NCI-H1105 (cell line): Measurements from ENCODE around the gene APOO.
A peak's percentile ranks its signal among the peaks of the same experiment; 100 is the strongest.

ENCODE experiments used
- DNase-seq: peaks from one replicate; lab custom pipeline; 2025; lab: John Stamatoyannopoulos, UW

The APOO gene

GRCh38 chrX:23817979-23818336, 89.8 kb downstream of the APOO start:
- no peak for DNase-seq

DNA sequence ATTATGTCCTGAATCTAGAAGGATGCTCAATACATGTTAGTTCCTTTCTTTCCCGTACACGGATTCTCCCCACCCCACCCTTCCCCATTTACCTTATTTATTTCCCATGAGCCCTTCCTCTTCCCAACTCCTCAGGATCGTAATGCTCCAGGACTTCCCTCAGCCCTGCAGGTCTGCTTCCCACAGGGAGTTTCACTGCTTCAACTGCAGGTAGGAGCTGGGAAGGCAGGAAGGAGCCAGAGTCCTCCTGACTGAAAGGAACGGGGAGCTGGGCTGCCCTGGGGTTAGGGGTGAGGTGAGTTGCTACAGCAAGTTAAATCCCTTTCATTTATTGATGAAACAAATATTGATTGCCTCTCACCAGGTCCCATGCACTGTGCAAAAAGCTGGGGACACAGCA, 91.6 kb downstream of the APOO start:
- no peak for DNase-seq

DNA sequence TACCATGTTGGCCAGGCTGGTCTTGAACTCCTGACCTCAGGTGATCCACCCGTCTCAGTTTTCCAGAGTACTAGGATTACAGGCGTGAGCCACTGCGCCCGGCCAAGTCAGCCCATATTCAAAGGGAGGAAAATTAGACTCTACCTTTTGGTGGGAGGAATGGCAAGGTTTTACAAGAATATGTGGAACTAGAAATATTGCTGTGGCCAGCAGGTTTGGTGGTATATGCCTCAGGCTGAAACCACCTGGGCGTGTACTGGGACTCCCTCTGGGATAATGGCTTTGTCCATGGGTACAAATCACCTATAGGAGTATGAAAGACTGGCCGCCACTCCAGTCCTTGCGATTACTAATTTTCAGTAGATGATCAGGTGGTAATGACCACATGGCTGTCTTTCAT, 92.4 kb downstream of the APOO start:
- DNase-seq: no peak

DNA sequence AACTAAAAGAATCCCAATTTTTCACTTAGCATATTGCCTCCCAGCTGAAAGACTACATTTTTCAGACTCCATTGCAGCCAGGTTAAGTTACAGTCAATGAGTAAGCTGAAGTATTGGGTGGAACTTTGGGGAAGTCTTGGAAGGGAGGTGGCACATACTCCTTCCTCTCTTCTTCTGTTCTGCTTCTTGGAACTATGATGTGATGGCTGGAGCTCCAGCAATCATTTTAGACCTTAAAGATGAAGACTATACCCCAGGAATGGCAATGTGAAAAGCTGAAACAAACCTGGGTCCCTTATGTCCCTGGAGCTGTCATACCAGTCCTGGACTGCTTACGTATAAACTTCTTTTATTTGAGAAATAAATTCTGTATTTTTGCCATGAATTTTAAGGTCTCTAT, 93.9 kb downstream of the APOO start:
- no peak for DNase-seq

GRCh38 chrX:23811656-23812055, 96.1 kb downstream of the APOO start:
- no peak for DNase-seq

- DNase-seq: no peak
These were observed 96.6 kb downstream of the APOO start for GRCh38 chrX:23811108-23811651.

- no peak for DNase-seq
These were observed 97.5 kb downstream of the APOO start for GRCh38 chrX:23810279-23810678.

- no peak for DNase-seq
These were observed 102.3 kb downstream of the APOO start for GRCh38 chrX:23805389-23805788.

- DNase-seq: no peak
These were observed 103.2 kb downstream of the APOO start for GRCh38 chrX:23804578-23804977.

- no peak for DNase-seq
These were observed 103.8 kb downstream of the APOO start for GRCh38 chrX:23803931-23804381.

- DNase-seq: no peak
These were observed 105.3 kb downstream of the APOO start for GRCh38 chrX:23802431-23802830.

GRCh38 chrX:23799469-23800065, 108.2 kb downstream of the APOO start:
- DNase-seq: no peak

- no peak for DNase-seq
These were observed 110.2 kb downstream of the APOO start for GRCh38 chrX:23797371-23798128.

GRCh38 chrX:23795221-23795620, 112.5 kb downstream of the APOO start:
- no peak for DNase-seq

GRCh38 chrX:23792861-23793553, 114.7 kb downstream of the APOO start:
- peak; percentile 61 for DNase-seq

GRCh38 chrX:23790155-23790497, 117.6 kb downstream of the APOO start:
- DNase-seq: no peak

DNA sequence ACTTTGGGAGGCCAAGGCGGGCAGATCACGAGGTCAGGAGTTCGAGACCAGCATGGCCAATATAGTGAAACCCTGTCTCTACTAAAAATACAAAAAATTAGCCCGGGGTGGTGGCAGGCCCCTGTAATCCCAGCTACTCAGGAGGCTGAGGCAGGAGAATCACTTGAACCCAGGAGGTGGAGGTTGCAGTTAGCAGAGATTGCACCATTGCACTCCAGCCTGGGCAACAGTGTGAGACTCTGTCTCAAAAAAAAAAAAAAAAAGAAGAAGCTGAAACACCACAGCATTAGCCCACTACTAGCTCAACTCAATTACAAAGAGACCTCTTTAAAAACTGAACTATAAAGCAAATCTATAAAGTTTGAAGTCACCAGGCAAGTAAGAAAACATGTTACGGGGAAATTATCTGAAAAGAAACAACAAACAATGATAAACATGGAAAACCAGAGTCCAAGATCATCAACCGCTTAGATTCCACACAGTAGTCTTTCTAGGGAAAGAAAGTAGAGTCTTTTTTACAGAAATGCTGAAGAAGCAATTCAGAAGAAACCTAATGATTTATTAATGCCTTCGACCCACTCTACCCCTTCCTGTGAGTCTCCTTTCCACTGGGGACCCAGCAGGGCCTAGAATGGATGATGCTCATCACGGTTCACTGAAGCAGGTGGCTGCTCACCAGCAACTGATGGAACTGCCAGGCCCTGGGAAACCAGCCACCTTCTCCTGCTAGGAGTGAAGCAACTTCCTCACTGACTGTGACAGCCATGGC, 118.2 kb downstream of the APOO start:
- DNase-seq: no peak

DNA sequence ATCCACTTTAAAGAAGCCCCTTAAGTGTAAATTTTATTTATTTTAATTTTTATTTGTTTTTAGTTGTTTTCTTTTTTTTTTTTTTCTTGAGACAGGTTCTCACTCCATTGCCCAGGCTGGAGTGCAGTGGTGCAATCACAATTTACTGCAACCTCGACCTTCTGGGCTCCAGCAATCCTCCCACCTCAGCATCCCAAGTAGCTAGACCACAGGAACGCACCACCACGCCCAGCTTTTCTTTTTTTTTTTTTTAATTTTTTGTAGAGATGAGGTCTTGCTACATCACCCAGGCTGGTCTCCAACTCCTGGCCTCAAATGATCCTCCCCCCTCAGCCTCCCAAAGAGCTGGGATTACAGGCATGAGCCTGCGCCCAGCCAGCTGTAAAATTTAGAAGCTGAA, 118.8 kb downstream of the APOO start:
- DNase-seq: no peak

DNA sequence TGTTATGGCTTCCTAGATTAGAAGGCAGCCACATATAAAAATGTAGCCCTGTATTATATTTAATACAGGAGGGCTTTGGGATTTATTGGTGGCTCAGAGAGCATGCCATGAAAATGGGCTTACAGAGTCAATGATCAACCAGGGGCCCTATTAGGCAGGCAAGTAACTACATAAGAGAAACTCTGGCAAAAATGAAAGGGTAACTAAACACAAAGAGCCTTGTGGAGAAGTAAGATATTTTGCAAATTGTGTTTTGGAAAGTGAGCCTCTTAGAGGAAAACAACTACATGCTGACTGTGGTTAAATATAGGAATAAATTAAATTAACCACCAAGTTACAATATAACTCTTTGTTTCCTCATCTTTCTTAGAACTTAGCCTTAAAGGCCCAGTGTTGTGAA, 119.2 kb downstream of the APOO start:
- no peak for DNase-seq

DNA sequence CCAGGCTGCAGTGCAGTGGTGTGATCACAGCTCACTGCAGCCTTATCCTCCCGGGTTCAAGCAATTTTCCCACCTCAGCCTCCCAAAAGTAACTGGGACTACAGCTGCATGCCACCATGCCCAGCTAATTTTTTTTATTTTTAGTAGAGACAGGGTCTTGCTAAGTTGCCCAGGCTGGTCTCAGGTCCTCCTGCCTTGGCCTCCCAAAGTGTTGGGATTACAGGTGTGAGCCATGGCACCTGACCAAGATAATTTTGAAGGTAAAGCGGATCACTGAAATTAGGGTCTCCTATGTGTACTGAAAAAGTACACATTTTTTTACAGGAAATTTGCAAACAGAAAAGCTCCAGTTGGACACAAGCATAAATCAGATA, 120.0 kb downstream of the APOO start:
- DNase-seq: no peak

DNA sequence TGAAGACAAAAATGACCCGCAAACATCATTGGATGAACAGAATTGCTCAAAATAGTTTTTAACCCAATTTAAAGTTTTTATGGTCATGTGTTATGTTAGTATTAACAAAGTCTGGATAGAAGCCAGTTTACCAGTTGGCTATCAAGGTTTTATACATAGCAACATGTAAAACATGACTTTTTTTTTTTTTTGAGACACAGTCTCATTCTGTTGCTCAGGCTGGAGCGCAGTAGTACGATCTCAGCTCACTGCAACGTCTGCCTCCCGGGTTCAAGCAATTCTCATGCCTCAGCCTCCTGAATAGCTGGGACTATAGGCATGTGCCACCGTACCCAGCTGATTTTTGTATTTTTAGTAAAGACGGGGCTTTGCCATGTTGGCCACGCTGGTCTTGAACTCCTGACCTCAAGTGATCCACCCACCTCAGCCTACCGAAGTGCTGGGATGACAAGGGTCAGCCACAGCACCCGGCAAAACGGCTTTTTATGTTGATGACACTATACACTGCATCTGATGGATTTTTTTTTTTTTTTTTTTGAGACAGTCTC, 121.4 kb downstream of the APOO start:
- DNase-seq: no peak

GRCh38 chrX:23785580-23785979, 122.2 kb downstream of the APOO start:
- DNase-seq: no peak
